Activated CD4-positive, CD25-positive, alpha-beta regulatory T cell treated with anti-CD3 and anti-CD28 coated beads, Interleukin-2, amount 50 U/mL, for 72 hours (primary cell): ENCODE data around the gene KPNA6.
A peak's percentile ranks its signal among the peaks of the same experiment; 100 is the strongest.
"Not testable (repeated sequence)": the region's sequence is repeated elsewhere in the genome, so short reads cannot be mapped to it uniquely, and the experiment has no call there.

Source experiments
- DNase-seq: peaks from one replicate; pipeline ENCODE4 v3.0.0; 2021

KPNA6 gene

DNA sequence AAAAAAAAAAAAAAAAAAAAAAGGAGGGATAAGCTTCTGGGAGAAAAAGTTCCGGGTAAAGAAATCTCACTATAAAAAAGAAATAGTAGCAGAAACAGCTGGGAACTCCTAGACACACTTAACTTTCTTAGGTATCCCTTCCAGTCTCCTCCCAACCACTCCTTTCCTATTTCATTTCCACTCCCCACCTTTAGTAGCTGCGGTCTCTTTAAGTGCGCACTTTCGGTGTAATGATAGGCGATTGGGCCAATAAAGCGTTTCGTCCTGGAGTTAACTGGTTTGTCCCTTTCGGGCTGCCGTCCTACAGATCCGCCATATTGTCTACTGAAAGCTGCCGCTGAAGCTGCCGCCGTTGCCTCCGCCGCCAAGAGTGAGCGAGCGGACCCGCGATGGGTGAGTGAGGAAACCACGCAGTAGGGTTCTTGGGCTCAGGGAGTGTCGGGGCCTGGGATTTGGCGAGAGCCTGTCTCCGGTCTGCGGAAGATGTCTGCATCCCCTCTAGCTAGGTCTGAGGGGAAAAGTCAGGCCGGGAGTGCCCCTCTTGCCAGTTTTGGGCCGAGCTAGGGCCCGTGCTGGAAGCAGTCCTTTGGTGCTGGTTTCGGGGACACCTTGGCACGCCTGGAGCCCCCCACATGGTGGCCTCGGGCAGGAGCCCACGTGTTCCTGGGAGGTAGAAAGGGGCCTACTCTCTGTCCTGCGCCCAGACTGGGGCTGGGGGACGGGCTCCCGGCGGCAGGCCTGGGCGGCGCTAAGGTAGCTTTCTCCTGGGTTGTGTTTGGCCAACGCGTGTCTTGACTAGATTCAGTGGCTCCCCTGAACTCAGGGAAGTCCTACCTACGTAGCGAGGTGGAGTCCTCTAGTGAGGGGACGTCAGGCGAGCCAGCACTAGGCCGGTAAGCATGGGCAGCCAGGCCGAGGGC, at the start of gene KPNA6:
KPNA6 (plus strand) TSS at position 315 of the 920 bp plus-strand sequence; CDS start at position 390, 75 bp downstream.
- DNase-seq = peak; percentile 87

DNA sequence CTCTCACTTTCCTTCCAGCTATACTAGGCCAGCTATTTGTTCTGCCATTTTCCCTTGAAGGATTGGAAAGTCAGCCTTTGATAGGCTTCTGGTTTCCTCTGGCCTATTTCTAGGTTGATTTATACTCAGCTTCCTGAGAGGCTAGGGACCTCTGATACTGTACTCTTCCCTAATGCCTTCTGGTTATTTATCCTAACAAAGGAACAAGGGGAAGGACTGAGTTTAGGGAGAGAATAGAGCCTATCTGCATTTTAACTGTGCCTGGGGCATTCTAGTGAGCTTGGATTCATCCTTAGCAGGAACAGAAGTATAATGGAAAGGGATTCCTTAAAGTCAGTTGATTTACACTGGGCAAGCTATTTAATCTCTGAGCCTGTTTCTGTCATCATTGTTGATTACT, 46.9 kb upstream of the KPNA6 start:
- DNase-seq = no peak

DNA sequence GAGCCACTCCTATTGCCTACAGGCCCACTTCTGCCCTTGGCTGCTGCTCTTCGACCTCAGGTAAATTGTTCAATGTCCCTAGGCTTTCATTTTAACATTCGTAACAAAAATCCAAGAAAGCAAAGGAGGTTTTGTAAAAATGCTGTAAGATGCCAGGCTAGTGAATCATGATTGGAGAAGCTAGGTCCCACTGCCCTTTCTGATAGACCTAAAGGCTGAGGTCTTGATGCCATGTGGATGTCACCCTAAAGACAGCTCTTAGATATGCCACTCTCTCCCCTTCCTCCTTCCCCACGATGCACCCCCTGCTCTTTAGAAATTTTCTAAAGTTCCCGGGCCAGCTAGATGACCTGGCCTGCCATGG, 45.0 kb upstream of the KPNA6 start:
- no peak for DNase-seq

DNA sequence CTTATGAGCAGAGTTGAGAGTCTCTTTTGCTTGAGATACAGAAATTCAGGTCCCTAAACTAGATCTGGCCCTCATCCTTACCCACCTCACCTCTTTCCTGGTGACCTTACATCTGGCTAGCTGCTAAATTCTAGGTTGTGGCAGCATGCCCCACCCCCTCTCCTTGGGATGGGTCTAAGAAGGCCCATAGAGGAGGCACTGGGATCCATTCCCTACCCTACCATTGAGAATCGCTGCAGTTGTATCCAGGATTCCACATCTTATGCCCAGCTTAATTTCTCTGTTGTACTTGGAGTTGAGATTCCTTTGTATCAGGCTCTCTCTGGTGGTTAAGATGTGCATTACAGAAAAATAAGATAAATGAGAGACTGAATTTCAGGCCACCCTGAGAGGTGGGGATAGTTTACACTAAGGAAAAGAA, 44.6 kb upstream of the KPNA6 start:
- DNase-seq = no peak

DNA sequence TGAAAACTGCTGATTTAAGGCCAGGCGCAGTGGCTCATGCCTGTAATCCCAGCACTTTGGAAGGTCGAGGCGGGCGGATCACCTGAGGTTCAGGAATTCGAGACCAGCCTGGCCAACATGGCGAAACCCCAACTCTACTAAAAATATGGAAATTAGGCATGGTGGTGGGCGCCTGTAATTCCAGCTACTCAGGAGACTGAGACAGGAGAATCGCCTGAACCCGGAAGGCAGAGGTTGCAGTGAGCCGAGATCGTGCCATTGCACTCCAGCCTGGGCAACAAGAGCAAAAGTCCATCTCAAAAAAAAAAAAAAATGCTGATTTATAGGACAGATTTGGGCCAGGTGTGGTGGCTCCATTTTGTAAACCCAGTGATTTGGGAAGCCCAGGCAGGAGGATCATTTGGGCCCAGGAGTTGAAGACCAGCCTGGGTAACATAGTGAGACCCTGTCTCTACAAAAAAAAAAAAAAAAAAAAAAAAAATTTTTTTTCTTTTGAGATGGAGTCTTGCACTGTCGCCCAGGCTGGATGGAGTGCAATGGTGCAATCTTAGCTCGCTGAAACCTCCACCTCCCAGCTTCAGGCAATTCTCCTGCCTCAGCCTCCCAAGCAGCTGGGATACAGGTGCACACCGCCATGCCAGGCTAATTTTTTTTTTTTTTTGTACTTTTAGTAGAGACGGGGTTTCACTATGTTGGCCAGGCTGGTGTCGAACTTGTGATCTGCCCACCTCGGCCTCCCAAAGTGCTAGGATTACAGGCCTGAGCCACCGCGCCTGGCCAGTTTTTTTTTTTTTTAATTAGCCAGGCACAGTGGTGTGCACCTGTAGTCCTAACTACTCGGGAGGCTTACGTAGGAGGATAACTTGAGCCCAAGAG, 42.0 kb upstream of the KPNA6 start:
- DNase-seq = not testable (repeated sequence)

DNA sequence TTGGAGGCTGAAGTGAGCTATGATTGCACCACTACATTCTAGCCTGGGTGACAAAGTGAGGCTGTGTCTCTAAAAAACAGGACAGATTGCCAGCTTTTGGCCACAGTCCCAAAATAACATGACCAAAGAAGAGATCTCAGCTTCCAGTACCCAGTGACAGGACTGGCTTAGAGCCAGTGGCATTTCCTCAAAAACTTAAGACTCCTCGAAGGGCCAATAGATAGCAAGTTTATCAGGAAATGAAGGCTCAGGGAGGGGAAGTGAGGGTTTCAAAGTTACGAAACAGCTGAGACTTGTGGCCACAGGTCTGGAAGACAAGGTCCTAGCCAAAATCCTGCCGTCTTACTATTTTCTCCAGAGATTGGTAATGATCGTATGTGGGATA, 41.4 kb upstream of the KPNA6 start:
- no peak for DNase-seq

DNA sequence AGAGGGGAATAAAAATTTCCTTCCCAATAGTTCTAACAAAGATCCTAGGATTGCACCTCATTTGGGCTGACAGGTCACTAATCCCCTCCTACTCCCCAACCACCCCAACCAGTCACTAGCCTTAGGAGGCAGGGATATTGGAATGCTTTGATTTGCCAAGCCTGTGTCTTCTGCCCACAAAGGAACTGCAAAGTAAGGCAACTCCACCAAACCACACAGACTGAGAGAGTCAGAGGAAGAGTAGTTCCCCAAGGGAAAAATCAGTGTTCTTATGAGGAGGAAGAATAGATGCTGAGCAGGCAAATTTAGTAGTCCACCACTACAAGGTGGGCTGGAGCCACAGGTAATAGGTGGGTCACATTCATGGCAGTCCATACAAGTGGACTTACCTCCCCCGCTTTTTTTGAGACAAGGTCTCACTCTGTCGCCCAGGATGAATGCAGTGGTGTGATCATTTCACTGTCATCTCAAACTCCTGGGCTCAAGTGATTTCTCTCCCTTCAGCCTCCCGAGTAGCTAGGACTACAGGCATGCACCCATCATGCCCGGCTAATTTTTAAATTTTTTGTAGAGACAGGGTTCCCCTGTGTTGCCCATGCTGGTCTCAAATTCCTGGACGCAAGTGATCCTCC, 38.8 kb upstream of the KPNA6 start:
- DNase-seq = no peak

DNA sequence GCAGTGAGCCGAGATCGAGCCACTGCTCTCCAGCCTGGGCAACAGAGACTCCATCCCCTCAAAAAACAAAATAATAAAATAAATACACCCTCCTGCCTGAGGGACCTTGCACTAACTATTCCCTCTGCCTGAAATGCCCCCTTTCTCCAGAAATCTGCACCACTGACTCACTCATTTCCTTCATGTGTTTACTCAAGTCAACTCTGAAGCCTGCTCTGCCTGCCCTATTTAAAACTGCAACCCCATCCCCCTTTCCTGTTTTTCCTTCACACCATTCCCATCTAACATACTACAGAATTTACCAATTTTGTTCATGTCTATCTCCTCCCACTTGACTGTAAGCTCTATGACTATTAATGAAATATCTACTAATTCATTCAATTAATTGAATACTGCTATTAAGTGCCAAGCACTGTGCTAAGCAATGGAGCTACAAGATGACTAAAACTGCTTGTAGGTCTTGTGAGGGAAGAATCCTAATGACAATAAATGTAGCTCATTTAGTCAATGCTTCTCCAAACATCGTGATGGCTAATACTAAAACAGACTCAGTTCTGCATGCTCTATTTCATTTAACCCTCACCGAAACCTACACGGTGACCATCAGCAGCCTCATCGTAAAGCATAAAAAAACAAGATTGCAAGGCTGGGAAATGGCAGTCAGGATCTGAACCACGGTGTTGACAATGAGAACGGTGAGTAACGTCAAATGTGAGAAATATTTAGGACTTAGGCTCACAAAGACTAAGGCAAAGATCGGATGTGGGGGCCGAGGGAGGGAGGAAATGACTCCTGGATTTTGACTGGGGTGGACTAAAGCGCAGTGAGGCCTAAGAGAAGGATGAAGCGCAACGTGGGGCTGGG, 35.9 kb upstream of the KPNA6 start:
- DNase-seq = no peak

DNA sequence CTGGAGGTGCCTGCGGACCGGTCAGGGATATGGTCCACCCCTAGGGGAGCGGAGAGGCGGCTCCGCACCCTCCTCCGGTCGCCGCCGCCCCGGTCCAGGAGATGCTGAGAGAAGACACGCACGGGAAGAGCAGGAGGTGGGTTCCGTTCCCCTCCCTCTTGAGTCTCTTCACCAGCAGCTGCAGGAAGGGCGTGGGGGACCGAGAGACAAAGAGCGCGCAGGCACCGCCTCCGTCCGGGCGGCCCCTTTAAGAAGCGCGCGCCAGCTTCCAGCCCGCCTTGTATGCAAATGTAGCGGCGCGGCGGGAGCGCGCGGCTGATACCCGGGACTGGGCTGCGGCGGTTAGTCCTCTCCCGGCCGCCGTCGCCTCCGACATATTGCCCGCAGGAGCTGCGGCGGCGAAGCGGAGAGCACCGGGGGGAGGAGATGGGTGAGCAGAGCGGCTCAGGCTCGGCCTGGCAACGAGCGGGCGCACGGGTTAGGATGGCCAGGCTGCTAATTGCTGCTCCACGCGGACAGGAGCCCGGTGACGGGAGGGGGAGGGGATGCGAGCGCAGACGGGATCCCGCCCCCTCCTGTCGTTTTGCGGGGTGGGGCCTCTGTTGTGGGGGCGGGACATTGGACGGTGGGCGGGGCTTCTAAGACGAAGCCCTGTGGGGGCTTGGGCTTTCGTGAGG, 35.1 kb upstream of the KPNA6 start, which contains the start of gene TMEM39B:
TMEM39B (plus strand) TSS at position 318 of the 677 bp plus-strand sequence; CDS start at position 427, 109 bp downstream.
- DNase-seq = peak; percentile 92

DNA sequence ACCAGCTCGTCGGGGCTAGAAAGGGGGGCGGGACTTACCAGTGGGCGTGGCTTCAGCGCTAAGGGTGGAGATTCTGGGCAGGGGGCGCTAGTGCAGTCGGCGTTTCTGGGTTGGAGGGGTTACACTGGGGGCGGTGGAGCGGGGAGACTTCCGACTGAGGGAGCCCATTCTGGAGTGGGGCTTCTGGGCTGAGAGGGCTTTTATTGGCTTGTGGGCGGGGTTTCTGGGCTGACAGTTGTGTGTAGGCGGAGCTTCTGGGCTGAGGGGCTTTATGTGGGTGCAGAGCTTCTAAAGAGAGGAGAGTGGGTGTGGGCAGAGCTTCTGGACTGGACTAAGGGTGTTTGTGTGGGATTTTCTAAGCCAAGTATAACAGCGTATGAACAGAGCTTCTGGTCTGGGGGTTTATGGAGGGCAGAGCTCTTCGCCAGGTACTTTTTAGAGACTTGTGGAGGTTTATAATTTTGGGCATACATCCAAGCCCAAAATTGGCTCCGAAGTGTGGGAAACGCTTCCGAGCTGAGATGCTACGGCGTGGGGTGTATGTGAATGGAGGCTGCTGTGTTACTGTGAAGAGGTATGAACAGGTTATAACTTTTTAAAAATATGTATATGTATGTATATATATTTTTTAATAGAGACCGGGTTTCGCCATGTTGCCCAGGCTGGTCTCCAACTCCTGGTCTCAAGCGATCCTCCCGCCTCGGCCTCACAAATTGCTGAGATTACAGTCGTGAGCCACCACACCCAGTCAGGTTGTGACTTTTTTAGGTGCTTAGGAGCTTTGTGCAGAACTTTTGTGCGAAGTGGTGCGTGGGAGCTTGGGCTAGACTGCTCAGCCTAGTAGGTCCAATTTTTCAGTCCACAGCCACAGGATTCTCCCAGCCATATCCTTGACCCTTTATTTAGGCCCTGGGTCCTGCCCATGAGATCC, 34.3 kb upstream of the KPNA6 start:
- no peak for DNase-seq

DNA sequence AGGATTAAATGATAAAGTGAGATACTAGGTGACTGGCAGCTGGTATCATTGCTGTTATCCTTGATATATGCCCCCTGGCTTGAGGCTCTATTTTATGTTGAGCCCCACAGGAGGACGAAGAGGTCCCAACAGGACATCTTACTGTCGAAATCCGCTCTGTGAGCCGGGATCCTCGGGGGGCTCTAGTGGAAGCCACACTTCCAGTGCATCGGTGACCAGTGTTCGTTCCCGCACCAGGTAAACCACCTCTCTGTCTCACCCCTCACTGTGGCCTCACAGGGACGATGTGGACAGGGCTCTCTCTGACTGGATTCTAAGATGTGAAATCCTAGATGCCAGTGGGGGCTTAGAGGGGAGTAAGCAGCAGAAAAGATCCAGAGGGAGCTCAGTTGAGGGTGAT, 33.0 kb upstream of the KPNA6 start:
- no peak for DNase-seq

DNA sequence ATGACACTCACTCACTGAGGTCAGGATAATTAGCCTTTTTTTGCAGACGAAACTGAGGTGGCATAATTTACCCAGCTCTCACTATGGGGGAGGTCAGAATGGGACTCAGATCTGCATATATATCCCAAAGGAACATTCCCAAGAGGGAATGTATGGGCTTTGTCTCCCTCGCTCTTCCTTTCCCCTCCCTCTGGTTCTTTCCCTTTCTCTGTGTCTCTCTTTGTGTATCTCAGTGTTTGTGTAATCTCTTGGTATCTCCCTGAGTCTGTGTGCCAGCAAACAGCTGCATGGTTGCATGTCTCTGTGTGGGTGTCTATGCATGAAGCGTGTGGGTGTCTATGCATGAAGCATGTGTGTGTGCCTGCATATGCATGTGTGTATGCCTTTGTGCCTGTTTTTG, 30.4 kb upstream of the KPNA6 start:
- no peak for DNase-seq

DNA sequence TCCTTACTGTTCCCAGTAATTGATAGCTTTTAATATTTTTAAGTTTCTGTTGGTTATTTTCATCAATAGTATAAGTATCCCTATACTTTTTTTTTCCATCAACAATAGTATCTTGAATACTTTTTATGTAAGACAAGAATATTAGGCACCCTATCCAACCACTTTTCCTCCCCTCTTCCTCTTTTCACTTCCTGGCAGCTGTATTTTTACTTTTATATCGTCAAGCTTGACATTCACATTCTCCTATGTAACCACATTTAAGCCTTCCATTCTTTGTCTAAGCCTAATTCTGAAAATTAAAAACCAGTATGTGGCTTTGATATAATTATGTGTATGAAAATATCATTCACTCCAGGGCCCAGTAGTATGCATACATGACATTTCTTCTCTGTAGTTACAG, 25.8 kb upstream of the KPNA6 start:
- DNase-seq = no peak

DNA sequence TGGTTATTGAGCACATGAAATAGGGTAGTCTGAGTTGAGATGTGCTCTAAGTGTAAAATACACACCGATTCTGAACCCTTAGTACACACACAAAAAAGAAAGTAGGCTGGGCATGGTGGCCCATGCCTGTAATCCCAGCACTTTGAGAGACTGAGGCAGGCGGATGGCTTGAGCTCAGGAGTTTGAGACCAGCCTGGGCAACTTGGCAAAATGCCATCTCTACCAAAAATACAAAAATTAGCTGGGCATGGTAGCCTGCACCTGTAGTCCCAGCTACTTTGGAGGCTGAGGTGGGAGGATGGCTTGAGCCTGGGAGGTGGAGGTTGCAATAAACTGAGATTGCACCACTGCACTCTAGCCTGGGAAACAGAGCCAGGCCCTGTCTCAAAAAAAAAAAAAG, 21.5 kb upstream of the KPNA6 start:
- DNase-seq = not testable (repeated sequence)

DNA sequence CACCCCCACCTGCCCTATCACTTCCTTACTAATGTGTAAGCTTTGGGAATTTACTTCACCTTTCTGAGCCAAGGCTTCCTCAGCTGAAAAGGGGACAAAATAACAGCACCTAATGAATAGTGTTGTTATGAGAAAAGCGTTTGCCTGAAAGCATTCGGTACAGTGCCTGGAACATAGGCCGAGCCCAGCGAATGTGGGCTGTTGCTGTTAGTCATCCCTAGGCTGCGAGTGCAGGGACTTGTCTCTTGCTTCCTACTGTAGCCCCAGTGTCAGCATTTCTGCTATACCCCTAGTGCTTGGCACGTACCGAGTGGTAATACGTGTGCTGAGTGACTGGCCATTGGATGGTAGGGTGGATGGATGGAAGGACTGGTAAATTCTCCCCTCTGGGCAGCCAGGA, 16.7 kb upstream of the KPNA6 start:
- DNase-seq = no peak

DNA sequence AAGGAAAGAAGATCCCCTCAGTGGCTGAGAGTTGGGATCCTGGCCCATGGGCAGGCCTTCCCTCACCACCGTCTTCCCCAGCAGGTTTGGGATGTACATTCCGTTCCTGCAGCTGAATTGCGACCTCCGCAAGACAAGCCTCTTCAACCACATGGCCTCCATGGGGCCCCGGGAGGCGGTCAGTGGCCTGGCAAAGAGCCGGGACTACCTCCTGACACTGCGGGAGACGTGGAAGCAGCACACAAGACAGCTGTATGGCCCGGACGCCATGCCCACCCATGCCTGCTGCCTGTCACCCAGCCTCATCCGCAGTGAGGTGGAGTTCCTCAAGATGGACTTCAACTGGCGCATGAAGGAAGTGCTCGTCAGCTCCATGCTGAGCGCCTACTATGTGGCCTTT, 16.3 kb upstream of the KPNA6 start:
- no peak for DNase-seq

DNA sequence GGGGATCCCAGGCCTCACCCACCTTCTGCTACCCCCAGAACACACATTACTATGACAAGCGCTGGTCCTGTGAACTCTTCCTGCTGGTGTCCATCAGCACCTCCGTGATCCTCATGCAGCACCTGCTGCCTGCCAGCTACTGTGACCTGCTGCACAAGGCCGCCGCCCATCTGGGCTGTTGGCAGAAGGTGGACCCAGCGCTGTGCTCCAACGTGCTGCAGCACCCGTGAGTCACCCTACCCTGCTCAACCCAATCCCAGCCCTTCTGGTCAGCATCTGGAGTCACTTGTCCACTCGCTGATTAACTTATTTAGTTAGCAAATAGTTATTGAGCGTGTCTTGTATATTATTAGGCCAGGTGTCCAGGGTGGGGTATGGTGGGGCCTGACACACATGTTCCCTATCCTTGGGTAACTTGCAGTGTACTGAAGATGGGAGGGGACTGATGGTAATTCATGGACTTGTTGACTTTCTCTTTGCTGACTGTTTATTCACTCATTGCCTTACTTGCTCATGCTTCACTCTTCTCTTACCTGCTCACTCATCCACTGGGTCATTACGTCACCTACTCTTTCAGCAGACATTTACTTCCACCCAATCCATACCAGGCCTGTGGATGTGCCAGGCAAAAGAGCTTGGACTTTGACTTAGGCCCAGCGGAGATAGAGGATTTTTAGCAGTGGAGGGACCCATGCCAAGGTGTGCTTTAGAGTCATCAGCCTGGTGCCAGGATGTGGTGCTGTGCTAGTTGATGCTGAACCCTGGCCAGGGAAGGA, 12.9 kb upstream of the KPNA6 start:
- no peak for DNase-seq

DNA sequence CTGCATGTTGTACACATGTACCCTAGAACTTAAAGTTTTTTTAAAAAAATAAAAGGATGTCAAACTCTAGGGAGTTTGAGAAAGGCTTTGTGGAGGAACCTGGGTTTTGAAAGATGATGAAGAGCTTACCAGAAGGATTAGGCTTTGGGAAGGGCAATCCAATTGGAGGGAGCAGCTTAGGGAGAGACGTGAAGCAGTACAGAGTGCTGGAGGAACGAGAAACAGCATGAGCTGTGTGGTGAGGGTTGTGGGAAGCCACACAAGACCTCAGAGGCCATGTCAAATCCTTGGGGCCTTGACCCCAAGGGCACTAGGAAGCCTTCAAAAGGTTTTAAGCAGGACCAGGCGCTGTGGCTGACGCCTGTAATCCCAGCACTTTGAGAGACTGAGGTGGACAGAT, 8.4 kb upstream of the KPNA6 start:
- DNase-seq = no peak

DNA sequence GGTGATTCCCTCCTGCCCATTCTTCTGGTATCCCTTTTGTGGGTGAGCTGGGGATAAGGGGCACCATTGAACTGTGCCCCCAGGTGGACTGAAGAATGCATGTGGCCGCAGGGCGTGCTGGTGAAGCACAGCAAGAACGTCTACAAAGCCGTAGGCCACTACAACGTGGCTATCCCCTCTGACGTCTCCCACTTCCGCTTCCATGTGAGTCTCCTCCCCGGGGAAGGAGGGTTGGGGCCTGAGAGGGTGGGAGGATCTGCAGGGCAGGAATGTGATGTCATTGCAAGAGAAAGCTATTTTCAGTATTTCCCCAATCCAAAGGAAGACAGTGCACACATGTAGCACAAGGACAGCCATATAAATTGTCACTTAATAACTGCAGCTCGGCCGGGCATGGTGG, 7.5 kb upstream of the KPNA6 start:
- no peak for DNase-seq
